ENCODE measurements around the gene CMTM7. TPM values are rescaled to one million over a fixed set of nuclear protein-coding genes. Genes with fewer than 3 reads are reported as not detected.

CMTM7 gene
- total RNA-seq, 1 donor from 2014 or later: 24.6 TPM

DNA sequence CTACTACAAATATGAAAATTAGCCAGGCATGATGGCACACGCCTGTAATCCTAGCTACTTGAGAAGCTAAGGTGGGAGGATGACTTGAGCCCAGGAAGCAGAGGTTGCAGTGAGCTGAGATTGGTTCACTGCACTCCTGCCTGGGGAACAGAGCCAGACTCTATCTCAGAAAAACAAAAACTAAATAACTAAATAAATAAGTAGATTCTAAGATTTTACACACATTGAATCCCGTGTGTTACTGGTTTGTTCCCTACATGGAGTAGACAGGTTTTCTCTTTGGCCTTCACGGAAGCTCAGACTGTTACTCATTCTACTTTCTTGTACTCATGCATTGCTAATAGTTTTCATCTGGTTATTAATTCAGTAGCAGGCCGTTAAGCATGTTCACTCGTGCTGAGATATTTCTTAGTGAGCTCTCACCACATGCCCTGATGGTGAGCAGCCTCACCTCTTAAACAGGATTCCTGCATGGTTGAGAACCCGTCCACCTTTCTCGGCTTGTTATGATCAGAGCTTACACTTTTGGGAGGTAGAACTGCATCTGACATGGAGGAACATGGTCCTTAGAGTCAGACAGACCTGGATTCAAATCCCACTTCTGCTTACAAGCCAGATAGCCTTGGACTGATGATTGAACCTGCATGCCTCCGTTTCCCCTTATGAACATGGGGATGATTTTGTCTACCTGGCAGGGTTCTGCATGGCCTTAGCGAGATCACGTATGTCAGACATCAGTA lies 49.1 kb downstream of the CMTM7 start:
- H3K36me3 Mint-ChIP-seq (ENCODE audit: insufficient read depth): peaks cover 26% of the 10 kb centered on the region
- no peak overlapping the region for H3K27ac Mint-ChIP-seq
- DNase-seq (ENCODE audit: low spot score, unreplicated experiment): no peak
- TF ChIP-seq, protein P1, sequence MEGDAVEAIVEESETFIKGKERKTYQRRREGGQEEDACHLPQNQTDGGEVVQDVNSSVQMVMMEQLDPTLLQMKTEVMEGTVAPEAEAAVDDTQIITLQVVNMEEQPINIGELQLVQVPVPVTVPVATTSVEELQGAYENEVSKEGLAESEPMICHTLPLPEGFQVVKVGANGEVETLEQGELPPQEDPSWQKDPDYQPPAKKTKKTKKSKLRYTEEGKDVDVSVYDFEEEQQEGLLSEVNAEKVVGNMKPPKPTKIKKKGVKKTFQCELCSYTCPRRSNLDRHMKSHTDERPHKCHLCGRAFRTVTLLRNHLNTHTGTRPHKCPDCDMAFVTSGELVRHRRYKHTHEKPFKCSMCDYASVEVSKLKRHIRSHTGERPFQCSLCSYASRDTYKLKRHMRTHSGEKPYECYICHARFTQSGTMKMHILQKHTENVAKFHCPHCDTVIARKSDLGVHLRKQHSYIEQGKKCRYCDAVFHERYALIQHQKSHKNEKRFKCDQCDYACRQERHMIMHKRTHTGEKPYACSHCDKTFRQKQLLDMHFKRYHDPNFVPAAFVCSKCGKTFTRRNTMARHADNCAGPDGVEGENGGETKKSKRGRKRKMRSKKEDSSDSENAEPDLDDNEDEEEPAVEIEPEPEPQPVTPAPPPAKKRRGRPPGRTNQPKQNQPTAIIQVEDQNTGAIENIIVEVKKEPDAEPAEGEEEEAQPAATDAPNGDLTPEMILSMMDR (IDR thresholded peaks at IDR 0.05; ENCODE audit: unreplicated experiment): no peak
- H3K4me1 Mint-ChIP-seq (ENCODE audit: low read depth): no peaks in the 10 kb centered on the region
- peaks cover 3% of the 10 kb centered on the region for H3K9me3 Mint-ChIP-seq (ENCODE audit: low read depth)
- H3K27me3 Mint-ChIP-seq: no peaks in the 10 kb centered on the region
- no peak overlapping the region for H3K4me3 Mint-ChIP-seq (ENCODE audit: low read depth)

DNA sequence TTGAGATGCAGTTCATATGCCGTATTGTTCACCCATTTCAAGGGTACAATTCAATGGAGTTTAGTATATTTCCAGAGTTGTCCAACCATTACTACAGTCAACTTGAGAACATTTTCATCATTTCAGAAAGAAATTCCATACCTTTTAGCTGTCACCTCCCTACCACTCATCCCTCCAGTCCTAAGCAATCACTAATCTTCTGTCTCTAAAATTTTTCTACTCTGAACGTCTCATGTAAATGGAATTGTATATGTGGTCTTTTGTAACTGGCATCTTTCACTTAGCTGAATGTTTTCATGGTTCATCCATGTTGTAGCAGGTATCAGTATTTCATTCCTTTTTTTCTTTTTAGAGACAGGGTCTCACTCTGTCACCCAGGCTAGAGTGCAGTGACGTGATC lies 51.1 kb downstream of the CMTM7 start:
- Mint-ChIP-seq H3K36me3 (ENCODE audit: insufficient read depth) (peaks cover 35% of the 10 kb centered on the region), H3K9me3 (ENCODE audit: low read depth) (peaks cover 3% of the 10 kb centered on the region), H3K27ac (no peak overlapping the region), H3K4me3 (ENCODE audit: low read depth) (no peak overlapping the region), H3K27me3 (no peaks in the 10 kb centered on the region), H3K4me1 (ENCODE audit: low read depth) (peaks cover 2% of the 10 kb centered on the region)
- no peak for DNase-seq (ENCODE audit: low spot score, unreplicated experiment)
- TF ChIP-seq, protein P1 (IDR thresholded peaks at IDR 0.05; ENCODE audit: unreplicated experiment): no peak

DNA sequence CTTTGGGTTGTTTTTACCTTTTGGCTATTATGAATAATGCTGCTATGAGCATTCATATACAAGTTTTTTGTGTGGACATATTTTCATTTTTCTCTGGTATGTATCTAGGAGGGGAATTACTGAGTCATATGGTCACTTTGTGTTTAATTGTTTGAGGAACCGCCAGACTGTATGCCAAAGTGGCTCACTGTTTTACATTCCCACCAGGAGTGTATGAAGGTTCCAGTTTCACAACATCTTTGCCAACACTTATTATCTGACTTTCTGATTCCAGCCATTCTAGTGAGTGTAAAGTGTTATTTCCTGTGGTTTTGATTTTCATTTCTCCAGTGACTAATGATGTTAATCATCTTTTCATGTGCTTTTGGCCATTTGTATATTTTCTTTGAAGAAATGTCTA lies 51.8 kb downstream of the CMTM7 start:
- no peak overlapping the region for H3K27ac Mint-ChIP-seq
- H3K36me3 Mint-ChIP-seq (ENCODE audit: insufficient read depth): peaks cover 35% of the 10 kb centered on the region
- no peaks in the 10 kb centered on the region for H3K27me3 Mint-ChIP-seq
- no peak overlapping the region for H3K4me3 Mint-ChIP-seq (ENCODE audit: low read depth)
- peaks cover 3% of the 10 kb centered on the region for H3K9me3 Mint-ChIP-seq (ENCODE audit: low read depth)
- TF ChIP-seq, protein P1 (IDR thresholded peaks at IDR 0.05; ENCODE audit: unreplicated experiment): no peak
- peaks cover 4% of the 10 kb centered on the region for H3K4me1 Mint-ChIP-seq (ENCODE audit: low read depth)
- no peak for DNase-seq (ENCODE audit: low spot score, unreplicated experiment)

DNA sequence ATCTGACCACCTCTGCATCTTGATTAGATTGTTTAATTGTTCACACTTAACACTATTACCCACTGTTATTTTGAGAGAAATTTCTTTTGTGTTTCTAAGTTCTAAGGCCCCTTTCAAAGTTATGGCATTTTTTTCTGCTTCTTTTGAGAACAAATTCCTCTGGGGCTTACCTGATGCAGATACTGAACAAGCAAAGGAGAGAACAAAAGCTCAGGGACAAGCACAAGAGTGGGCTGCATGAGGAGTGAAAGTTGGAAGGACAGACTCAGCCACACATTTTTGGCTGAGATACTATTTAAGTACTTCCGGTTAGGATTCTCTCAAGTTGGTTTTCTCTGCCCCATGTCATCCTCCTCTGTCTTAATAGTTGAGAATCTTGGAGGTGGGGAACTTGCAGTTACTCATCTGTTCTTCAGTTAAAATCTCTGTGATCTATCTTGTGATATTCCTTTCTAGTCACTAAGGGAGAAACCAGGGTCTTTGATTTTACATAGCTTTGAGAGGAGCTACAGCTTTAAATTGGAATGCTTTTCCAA lies 56.3 kb downstream of the CMTM7 start:
- H3K36me3 Mint-ChIP-seq (ENCODE audit: insufficient read depth): peaks cover 32% of the 10 kb centered on the region
- no peak overlapping the region for H3K27ac Mint-ChIP-seq
- peaks cover 3% of the 10 kb centered on the region for H3K9me3 Mint-ChIP-seq (ENCODE audit: low read depth)
- H3K4me1 Mint-ChIP-seq (ENCODE audit: low read depth): peaks cover 6% of the 10 kb centered on the region
- no peaks in the 10 kb centered on the region for H3K27me3 Mint-ChIP-seq
- no peak overlapping the region for H3K4me3 Mint-ChIP-seq (ENCODE audit: low read depth)
- TF ChIP-seq, protein P1 (IDR thresholded peaks at IDR 0.05; ENCODE audit: unreplicated experiment): no peak
- DNase-seq (ENCODE audit: low spot score, unreplicated experiment): no peak

DNA sequence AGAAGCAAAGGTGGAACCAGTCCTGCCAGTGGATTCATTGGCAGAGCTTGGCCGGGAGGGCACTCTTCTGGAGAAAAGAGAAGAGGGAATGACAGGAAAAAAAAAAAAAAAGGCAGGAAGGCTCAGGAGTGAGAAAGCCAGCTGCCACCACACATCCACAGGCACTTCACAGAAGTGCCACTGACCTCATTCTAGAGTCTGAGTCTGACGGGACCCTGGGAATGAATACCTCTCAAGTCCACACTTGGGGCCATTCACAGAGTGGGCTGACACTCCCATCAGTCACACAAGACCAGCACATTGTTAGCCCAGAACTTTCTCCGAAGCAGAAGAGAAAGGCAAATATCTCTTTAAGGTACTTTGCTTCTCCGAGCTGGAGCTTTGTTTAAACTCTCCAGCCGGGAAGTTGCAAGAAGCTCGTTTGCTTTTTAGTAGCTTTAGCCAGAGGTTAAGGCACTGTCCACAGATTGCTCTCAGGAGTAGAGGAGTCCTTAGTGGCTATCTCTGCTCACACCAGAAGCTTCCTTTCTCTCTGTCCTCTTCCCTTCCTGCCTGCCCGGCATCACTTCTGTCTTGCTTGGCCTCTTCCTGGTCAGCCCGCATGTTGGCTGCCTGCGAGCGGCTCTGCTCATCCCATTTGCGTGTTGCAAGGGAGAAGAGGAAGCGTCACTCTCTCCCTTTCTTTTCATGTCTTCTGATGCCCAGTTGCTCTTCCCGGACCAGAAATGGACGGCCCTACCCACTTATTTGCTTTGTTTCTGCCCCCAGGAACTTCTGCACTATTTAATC lies 57.2 kb downstream of the CMTM7 start:
- H3K27me3 Mint-ChIP-seq: no peaks in the 10 kb centered on the region
- TF ChIP-seq, protein P1 (IDR thresholded peaks at IDR 0.05; ENCODE audit: unreplicated experiment): no peak
- no peak for DNase-seq (ENCODE audit: low spot score, unreplicated experiment)
- H3K4me1 Mint-ChIP-seq (ENCODE audit: low read depth): peaks cover 6% of the 10 kb centered on the region
- peaks cover 25% of the 10 kb centered on the region for H3K36me3 Mint-ChIP-seq (ENCODE audit: insufficient read depth)
- H3K9me3 Mint-ChIP-seq (ENCODE audit: low read depth): no peaks in the 10 kb centered on the region
- H3K27ac Mint-ChIP-seq: peak overlapping the region; percentile 22
- H3K4me3 Mint-ChIP-seq (ENCODE audit: low read depth): no peak overlapping the region
